ENCODE measurements around the gene PCYT1B.

GRCh38 chrX:24594501-24594900, 52.6 kb downstream of the PCYT1B start:
- no peak for TF ChIP-seq CTCF (IDR thresholded peaks at IDR 0.05 in 4 of 5, conservative IDR thresholded peaks at IDR 0.05 in 1 of 5)
- no peak for TF ChIP-seq POLR2A (IDR thresholded peaks at IDR 0.05)

Data from gastrocnemius medialis (tissue), 4 donors.